GM21360 (cell line): ENCODE results near the gene SPANXA2.
"Not testable (repeated sequence)": the region's sequence is repeated elsewhere in the genome, so short reads cannot be mapped to it uniquely, and the experiment has no call there.

Experiments
- ATAC-seq: cut with Tn5 transposase; IDR thresholded peaks from one replicate; pipeline ENCODE4 v1.9.1; 2021; ENCODE audit warnings: mild to moderate bottlenecking, moderate library complexity; ENCODE audit not compliant: unreplicated experiment

SPANXA2 gene, protein sequence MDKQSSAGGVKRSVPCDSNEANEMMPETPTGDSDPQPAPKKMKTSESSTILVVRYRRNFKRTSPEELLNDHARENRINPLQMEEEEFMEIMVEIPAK

GRCh38 chrX:141589408-141589807 is at the start of gene SPANXA2:
Gene SPANXA2, plus strand, starts transcription at chrX:141589708. Its CDS starts 60 bp downstream, at chrX:141589768.
- not testable (repeated sequence) for ATAC-seq

GRCh38 chrX:141542551-141542950 is 47.0 kb upstream of the SPANXA2 start:
- not testable (repeated sequence) for ATAC-seq

DNA sequence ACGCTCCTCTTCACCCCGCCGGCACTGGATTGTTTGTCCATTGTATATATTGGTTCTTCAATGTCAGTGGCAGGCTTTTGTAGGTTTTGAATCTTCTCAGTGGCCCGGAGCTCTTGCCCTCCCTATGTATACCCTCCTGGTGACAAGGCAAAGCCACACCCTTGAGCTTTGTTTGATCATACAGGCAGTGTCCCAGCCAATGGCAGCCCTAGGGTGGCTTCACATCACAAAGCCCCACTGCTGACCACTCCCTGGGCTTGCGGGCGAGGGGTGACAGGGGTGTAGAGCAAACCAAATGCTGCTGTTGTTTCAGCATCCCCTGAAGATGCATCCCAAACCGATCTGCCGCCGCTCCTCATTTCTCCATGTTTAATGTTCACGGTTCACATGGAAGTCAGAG is 4.9 kb upstream of the SPANXA2 start, which contains the start of gene SPANXA1:
Gene SPANXA1, minus strand, starts transcription at position 101 of the 400 bp plus-strand sequence. Its CDS starts 60 bp downstream, at position 41.
- not testable (repeated sequence) for ATAC-seq

GRCh38 chrX:141609111-141609510 is 19.6 kb downstream of the SPANXA2 start:
- no peak for ATAC-seq

DNA sequence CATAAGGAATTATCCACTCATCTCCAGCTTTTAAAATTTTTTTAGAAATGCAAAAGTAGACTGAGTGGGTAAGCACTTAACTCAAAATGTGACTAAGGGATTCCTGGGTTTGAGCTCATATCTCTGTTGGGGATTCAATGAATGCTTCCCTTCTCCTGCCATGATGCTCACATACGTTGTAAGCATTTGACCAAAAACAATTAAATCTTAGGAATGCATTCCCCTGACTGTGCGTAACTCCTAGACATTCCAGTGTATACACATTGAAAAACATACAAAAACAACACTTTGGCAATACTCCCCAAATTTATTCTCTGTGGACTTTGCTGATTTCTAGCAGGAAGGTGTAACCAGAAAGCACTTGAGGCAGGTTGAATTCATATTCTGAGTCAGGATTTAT is 29.8 kb downstream of the SPANXA2 start:
- no peak for ATAC-seq

DNA sequence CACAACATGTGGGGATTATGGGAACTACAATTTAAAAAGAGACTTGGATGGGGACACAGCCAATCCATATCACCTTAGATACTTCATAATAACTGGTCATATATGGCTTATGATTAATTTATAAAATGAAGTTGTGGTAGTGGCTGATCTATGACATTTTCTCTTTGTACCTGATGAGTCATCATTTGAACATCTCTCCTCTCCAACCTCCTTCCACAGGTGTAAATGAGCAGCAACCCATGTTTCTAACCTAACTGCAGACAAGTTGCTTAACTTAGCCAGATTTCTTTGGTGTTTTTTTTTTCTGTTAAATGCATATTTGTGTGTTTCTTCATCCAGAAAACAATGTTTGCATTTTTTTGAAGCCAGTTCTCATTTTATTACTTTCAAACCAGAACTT is 42.6 kb downstream of the SPANXA2 start:
- no peak for ATAC-seq

DNA sequence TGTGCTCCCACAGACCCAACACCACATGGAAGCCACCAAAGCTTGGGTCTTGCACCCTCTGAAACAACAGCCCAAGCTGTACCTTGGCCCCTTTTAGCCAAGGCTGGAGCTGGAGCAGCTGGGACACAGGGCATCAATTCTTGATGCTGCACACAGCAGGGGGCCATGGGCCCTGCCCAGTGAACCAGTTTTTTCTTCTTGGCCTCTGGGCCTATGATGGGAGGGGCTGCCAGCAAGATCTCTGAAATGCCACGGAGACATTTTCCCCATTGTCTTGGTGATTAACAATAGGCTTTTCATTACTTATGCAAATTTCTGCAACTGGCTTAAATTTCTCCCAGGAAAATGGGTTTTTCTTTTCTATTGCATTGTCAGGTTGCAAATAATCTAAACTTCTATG is 49.0 kb downstream of the SPANXA2 start:
- no peak for ATAC-seq
